HG03520 (cell line): ENCODE measurements around the gene CC2D2B.

Experiments used
- ATAC-seq: cut with Tn5 transposase; IDR thresholded peaks from one replicate; pipeline ENCODE4 v1.9.1; 2021; ENCODE audit warnings: mild to moderate bottlenecking, moderate library complexity; ENCODE audit not compliant: unreplicated experiment

CC2D2B gene

DNA sequence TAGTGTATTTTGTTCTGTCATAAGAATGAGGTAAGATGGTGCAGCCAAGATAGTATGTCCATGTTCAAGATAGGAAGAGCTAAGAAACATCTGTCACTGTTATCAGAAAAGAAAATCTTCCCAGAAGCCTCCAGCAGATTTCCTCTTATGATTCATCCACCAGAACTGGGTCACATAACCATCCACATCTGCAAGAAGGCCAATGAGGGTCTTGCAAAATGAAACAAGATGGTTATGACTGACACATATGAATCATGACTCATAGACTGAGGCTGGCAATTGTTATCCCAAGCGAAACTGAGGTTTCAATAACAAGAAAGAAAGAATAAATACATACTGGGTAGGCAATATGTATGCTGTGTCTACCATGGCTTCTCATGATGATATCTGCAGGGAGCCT, 165.9 kb downstream of the CC2D2B start:
- no peak for ATAC-seq

DNA sequence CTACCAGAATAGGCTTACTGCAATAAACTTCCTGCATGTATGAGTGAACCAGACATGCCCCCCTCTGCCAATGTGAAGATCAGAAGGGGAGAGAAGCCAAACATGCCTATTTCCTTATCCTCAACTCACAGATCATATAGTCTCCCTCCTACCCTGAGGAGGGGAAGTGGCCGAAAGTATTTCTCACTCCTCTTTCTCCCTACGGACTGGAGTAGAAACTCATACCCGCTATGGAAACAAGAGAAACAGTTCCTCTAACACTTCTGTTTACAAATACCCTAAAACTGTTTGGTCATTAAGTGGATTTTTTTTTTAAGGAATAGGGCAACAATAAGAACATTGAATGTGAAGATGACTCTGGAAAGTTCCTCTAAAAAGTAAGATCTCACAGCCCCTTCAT, 167.0 kb downstream of the CC2D2B start:
- no peak for ATAC-seq

DNA sequence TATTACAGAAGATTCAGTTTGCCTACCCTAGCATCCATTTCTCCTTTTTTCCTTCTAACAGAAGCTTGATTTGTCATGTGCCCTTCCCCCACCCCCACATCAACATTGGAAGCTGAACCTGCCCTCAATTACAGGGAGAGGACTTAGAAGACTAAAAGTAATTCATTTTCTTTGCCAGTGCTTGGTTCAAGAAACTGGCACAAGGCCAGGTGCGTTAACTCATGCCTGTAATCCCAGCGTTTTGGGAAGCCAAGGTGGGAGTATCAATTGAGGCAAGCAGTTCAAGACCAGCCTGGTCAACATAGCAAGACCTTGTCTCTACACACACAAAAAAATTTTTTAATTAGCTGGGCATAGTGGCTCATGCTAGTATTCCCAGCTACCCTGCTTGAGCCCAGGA, 168.2 kb downstream of the CC2D2B start:
- ATAC-seq = no peak

- no peak for ATAC-seq
Observed at GRCh38 chr10:96077156-96077555, 169.4 kb downstream of the CC2D2B start.

- no peak for ATAC-seq
Observed at GRCh38 chr10:96082153-96082552, 174.4 kb downstream of the CC2D2B start.
